HG03103 (cell line): Measurements from ENCODE around the gene ARHGAP33.
"Not testable (repeated sequence)": the region's sequence is repeated elsewhere in the genome, so short reads cannot be mapped to it uniquely, and the experiment has no call there.

Source experiments
- ATAC-seq: cut with Tn5 transposase; IDR thresholded peaks from one replicate; pipeline ENCODE4 v1.9.1; 2021; ENCODE audit warnings: low read depth; ENCODE audit not compliant: unreplicated experiment

Gene ARHGAP33

DNA sequence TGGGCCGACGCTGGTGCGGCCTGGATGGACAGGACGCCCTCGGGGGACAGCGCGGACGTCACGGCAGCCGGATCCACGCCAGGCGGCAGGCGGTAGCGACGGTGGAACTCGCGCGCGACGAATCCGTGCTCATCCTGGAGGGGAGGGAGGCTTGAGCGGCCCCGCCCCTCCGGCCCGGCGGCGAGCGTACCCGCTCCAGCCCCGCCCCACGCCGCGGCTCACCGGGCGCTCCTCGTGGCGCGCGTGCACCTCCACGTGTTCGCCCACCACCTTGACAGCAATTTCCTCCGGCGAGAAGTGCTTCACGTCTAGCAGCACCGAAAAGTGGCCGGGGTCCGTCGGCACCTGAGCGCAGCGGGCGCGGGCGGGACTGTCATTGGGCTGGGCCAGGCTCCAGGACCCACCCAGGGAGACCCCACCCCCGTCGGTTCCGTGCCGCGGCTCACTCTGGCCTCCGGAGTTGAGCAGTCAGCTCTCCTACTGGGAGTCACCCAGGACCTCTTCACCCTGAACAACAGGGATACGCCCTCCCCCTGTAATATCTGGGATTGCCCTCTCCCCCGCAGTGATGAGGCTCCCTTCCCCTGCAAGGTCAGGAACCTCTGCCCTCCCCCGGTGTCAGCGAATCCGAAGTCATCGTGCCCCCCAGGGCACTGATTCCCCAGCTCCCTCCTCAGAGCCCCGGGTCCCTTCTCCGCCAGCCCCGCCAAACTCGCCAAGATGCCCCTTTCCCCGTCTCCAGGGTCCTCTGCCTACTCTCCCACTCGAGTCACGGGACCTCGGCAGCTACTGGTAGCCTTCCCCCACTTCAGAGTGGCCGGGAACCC, 19.6 kb upstream of the ARHGAP33 start:
- ATAC-seq, result no peak

GRCh38 chr19:35756377-35757230, 18.8 kb upstream of the ARHGAP33 start, which contains the start of gene HSPB6:
Gene HSPB6, minus strand, starts transcription at chr19:35757029. Its CDS starts 21 bp downstream, at chr19:35757008.
- ATAC-seq, result no peak

DNA sequence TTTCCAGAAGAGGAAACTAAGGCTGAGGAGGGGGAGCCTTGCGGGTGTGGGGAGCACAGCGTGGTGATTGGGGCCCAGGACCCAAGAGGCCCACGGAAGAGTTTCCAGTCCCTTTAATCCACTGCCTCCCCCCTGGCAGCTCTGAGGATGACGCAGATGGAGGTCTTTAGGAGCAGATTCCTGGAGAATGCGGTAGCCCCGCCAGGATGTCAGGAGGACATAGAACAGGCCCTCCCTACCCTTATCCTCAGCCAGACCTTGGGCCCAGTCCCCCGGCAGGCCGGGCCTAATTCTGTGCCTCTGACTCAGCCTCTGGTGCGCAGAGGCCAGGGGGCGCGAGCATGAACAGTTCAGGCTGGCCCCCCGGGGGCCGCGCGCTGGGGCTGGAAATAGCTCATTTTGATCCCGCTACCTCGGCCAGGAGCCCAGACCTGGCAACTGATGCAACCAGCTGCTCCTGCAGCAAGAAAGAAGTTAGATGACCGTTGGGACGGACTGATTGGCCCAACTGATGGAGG, 18.1 kb upstream of the ARHGAP33 start:
- ATAC-seq, result no peak

GRCh38 chr19:35757749-35758608, 17.4 kb upstream of the ARHGAP33 start, which contains the start of gene PROSER3:
Gene PROSER3, plus strand, starts transcription at chr19:35758176. Its CDS starts 40 bp downstream, at chr19:35758216.
- peak; percentile 97 for ATAC-seq

DNA sequence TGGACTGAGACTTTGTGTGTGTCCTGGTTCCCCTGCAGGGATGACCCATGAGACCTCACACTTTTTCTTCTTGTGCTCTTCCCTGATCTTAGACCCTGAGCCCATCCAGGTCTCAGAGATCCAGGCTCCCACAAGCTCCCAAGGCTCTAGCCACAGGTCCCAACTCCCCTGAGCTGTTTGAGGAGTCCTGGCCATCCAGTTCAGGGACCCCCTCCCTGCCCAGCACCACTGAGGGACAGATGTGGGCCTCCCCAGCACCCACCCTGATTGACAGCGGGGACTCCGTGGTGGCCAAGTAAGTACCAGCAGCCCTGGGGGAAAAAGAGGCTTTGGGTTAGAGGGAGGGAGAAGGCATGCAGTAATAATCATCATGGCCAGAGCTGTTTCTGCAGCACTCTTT, 15.7 kb upstream of the ARHGAP33 start:
- ATAC-seq, result no peak

GRCh38 chr19:35760711-35761349, 14.5 kb upstream of the ARHGAP33 start:
- ATAC-seq, result no peak

- ATAC-seq, result no peak
These were observed 10.7 kb upstream of the ARHGAP33 start for GRCh38 chr19:35764432-35765315.

GRCh38 chr19:35766571-35767104, 8.7 kb upstream of the ARHGAP33 start:
- no peak for ATAC-seq

DNA sequence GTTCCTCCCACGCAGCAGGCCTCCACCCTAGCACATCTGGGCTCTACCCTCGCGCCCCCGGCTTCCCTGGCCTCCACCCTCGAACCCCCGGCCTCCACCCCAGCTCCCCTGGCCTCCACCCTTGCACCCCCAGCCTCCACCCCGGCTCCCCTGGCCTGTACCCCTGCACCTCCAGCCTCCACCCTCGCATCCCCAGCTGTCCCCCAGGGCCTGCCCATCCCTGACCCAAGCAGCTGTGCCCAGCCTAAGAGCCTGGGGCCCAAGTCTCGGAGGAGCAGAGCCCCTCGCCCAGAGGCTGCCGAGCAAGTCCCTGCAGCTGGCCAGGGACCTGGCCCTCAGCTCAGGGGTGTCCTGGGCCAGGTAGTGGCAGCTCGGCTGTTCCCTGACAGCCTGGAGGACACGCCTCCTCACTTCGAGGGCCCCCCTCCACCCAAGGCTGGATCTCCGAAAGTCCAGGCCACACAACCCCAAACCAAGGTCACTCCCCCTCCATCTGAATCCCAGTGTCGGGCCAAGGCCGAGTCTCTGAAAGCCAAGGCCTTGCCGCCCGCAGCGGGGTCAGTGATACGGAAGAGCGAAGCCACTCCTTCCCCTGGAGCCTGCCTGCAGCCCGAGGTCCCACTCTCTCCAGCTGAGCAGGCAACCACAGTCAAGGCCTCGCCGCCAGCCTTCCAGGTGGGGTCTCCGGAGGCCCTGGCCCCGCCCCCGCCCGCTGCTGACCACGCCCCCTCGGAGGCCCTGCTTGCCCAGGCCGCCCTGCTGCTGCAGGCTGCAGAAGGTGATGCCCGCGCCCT, 7.9 kb upstream of the ARHGAP33 start:
- no peak for ATAC-seq

DNA sequence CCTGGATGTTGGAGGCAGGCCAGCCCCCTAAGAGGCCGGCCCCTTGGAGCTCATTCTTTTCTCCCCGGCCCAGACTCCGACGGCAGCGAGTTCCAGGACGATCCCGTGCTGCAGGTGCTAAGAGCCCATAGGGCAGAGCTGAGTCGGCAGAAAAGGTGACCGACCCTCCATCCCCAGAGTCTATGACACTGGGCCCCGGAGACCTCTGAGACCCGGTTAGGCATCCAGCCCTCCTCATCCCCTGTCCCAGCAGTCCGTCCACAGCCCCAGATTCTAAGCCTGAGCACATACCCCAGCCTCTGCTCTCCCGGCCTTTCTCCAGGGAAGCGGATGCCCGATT, 7.3 kb upstream of the ARHGAP33 start:
- ATAC-seq, result no peak

DNA sequence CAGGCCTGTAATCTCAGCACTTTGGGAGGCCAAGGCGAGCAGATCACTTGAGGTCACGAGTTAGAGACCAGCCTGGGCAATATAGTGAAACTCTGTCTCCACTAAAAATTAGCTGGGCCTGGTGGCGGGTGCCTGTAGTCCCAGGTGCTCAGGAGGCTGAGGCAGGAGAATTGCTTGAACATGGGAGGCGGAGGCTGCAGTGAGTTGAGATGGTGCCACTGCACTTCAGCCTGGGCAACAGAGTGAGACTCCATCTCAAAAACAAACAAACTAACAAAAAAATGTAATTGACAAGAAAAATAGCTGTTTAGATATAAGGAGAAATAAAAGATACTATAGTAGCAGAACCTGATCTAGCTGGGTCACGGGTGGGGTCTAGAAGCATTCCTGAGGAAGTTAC, 3.0 kb upstream of the ARHGAP33 start:
- not testable (repeated sequence) for ATAC-seq

GRCh38 chr19:35773020-35773806, 2.2 kb upstream of the ARHGAP33 start:
- ATAC-seq, result no peak

GRCh38 chr19:35774274-35775045, 904 bp upstream of the ARHGAP33 start:
- ATAC-seq, result no peak

- ATAC-seq, result no peak
These were observed 392 bp upstream of the ARHGAP33 start for GRCh38 chr19:35775046-35775297.

DNA sequence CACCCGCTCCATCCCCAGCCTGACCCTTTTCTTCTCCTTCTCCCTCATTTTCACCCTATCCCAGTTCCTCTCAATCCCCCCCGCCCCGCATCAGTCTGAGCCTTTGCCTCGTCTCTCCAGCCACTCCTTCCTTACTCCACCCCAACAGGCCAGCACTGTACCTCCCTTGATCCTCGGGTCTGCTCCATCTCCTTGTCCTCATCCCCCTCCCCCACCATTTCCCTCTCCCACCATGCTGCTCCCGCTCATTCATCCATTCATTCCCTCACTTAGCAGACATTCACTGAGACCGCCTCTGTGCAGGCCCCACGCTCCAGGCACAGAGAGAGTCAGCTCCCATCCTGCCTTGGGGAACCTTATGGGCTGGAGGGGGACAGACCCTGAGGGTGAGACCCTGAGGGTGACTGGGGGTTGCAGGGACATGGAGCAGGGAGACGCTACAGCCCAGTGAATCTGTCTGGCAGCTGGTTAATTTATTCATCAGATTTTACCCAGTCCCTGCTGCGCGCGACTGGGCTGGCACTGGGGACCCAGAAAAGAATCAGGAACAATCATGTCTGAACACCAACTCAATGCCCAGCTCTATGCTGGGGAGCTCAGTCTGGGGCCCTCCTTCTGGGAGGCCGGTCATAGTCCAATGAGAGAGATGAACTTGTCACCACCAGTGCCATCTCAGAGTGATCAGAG, 881 bp downstream of the ARHGAP33 start:
- no peak for ATAC-seq
